Islet precursor cell (in vitro differentiated cells): Measurements from ENCODE around the gene ELF5.

Experiments
- DNase-seq: peaks from one replicate; pipeline ENCODE4 v3.0.0-alpha.2; 2018

ELF5 gene

GRCh38 chr11:34519595-34520235 is 6.1 kb upstream of the ELF5 start:
- no peak for DNase-seq

- no peak for DNase-seq
Observed at GRCh38 chr11:34516247-34517040, 2.9 kb upstream of the ELF5 start.

GRCh38 chr11:34514597-34514996 is 1.0 kb upstream of the ELF5 start:
- no peak for DNase-seq

GRCh38 chr11:34512840-34513681 is 533 bp downstream of the ELF5 start:
- DNase-seq, result peak; percentile 90

- DNase-seq, result no peak
Observed at GRCh38 chr11:34510673-34511072, 2.9 kb downstream of the ELF5 start.

GRCh38 chr11:34510218-34510617 is 3.4 kb downstream of the ELF5 start:
- no peak for DNase-seq

GRCh38 chr11:34509336-34509876 is 4.2 kb downstream of the ELF5 start:
- DNase-seq, result no peak

- no peak for DNase-seq
Observed at GRCh38 chr11:34508524-34508923, 5.1 kb downstream of the ELF5 start.

GRCh38 chr11:34507610-34508009 is 6.0 kb downstream of the ELF5 start:
- DNase-seq, result no peak

- no peak for DNase-seq
Observed at GRCh38 chr11:34507156-34507555, 6.4 kb downstream of the ELF5 start.

- DNase-seq, result no peak
Observed at GRCh38 chr11:34505874-34506273, 7.7 kb downstream of the ELF5 start.

- no peak for DNase-seq
Observed at GRCh38 chr11:34502949-34503348, 10.6 kb downstream of the ELF5 start.

- no peak for DNase-seq
Observed at GRCh38 chr11:34501949-34502348, 11.6 kb downstream of the ELF5 start.

- DNase-seq, result no peak
Observed at GRCh38 chr11:34501500-34501899, 12.1 kb downstream of the ELF5 start.

- DNase-seq, result no peak
Observed at GRCh38 chr11:34499719-34500500, 13.7 kb downstream of the ELF5 start.

- no peak for DNase-seq
Observed at GRCh38 chr11:34495724-34496377, 17.7 kb downstream of the ELF5 start.

GRCh38 chr11:34495239-34495723 is 18.3 kb downstream of the ELF5 start:
- DNase-seq, result no peak

- DNase-seq, result no peak
Observed at GRCh38 chr11:34493926-34494595, 19.5 kb downstream of the ELF5 start.

GRCh38 chr11:34493468-34493867 is 20.1 kb downstream of the ELF5 start:
- no peak for DNase-seq

GRCh38 chr11:34492806-34493414 is 20.7 kb downstream of the ELF5 start:
- DNase-seq, result no peak

- DNase-seq, result peak; percentile 50
Observed at GRCh38 chr11:34490304-34490703, 23.3 kb downstream of the ELF5 start.
